GM12865 (cell line): ENCODE results near the gene SLAMF6.
A peak's percentile ranks its signal among the peaks of the same experiment; 100 is the strongest.

Experiments
- DNase-seq: peaks from one replicate; pipeline ENCODE4 v3.0.0; 2010; ENCODE audit warnings: low read depth
- H3K4me3 ChIP-seq: 2 replicates; pipeline ENCODE4 v1.5.1; 2011; ENCODE audit warnings: mild to moderate bottlenecking, low read depth, low read length, control low read depth
- CTCF ChIP-seq: IDR thresholded peaks from 2 replicates; pipeline ENCODE4 v1.5.1; 2011; ENCODE audit warnings: low read length, control low read depth, low read depth, inconsistent platforms; ENCODE audit not compliant: insufficient read depth; ENCODE audit errors: missing control alignments

The SLAMF6 gene

GRCh38 chr1:160459056-160459455 is 64.0 kb downstream of the SLAMF6 start:
- H3K4me3 ChIP-seq, result no peak overlapping the region
- no peak for TF ChIP-seq CTCF
- no peak for DNase-seq

- no peak overlapping the region for H3K4me3 ChIP-seq
- no peak for DNase-seq
- no peak for TF ChIP-seq CTCF
Measured at GRCh38 chr1:160455153-160455517, 67.9 kb downstream of the SLAMF6 start.

- DNase-seq, result peak; percentile 68
- no peak for TF ChIP-seq CTCF
- H3K4me3 ChIP-seq, result peak overlapping the region; percentile 14
Measured at GRCh38 chr1:160454371-160455152, 68.5 kb downstream of the SLAMF6 start.

- DNase-seq, result peak; percentile 91
- H3K4me3 ChIP-seq, result peak overlapping the region; percentile 8; the same call in 1 of the 2 replicates
- TF ChIP-seq CTCF, result no peak
Measured at GRCh38 chr1:160453443-160453842, 69.6 kb downstream of the SLAMF6 start.

- peak; percentile 60 for DNase-seq
- no peak for TF ChIP-seq CTCF
- H3K4me3 ChIP-seq, result peak overlapping the region; percentile 55
Measured at GRCh38 chr1:160451859-160452232, 71.2 kb downstream of the SLAMF6 start.

GRCh38 chr1:160451119-160451858 is 71.8 kb downstream of the SLAMF6 start:
- H3K4me3 ChIP-seq, result peak overlapping the region; percentile 55
- peak; percentile 78 for DNase-seq
- TF ChIP-seq CTCF, result no peak
